Raji (cell line): ENCODE data around the gene TSACC.

Experiments
- POLR2A ChIP-seq: IDR thresholded peaks from 2 replicates; pipeline ENCODE4 v1.6.1; 2011; ENCODE audit warnings: low read depth, low read length, control low read depth; ENCODE audit not compliant: insufficient read depth

The TSACC gene

DNA sequence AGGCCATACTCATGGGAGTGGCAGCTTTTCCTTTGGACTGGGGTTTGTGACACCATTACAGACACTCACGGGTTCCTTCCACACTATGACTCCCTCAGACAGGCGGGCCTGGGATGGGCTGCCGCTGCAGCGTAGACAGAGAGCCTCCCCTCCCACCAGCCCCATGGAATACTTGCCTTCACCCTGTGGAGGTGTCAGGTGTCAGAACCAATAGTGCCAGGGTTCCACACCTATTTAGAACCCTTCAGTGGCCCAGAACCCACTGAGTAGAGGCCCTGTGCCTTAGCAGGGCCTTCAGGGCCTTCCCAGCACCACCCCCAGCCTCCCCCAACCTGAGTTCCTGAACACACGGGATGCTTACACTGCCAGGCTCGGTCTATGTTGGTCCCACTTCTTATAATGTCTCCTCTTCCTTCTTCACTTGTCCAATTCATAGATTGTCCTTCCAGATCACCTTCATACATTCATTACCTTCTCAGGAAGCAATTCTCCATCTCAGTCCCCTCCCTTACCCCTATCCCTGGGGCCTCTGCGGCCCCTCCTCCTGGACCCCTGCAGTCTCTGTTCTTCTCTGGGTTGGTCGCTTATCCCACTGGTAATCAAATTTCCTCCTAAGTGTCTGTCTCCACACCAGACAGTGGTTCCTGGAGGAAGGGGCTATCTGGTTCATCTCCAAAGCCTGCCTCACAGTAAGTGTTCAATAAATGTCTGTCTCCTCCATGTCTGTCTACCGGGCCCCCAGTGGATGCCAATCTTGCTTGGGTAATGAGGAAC is 29.2 kb downstream of the TSACC start:
- TF ChIP-seq POLR2A: no peak

DNA sequence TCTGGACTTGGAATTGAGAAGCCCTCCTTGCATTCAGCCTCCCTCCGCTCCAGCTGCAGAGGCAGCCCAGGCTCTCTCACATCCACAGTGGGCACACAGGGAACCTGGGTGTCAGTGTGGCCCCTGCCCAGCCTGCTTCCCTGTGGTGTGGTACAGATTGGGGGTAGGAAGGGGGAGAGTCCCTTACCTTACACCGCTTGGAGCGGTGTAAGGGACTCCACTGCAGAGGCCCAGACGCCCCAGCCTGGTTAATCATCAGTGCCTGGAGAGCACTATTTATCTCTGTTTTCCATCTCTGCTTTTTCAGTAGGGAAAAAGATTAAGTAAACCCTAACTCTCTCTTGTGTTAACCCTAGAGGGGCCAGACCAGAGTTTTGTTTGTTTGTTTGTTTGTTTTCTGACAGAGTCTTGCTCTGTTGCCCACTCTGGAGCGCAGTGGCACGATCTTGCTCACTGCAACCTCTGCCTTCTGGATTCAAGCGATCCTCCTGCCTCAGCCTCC is 29.9 kb downstream of the TSACC start:
- no peak for TF ChIP-seq POLR2A

DNA sequence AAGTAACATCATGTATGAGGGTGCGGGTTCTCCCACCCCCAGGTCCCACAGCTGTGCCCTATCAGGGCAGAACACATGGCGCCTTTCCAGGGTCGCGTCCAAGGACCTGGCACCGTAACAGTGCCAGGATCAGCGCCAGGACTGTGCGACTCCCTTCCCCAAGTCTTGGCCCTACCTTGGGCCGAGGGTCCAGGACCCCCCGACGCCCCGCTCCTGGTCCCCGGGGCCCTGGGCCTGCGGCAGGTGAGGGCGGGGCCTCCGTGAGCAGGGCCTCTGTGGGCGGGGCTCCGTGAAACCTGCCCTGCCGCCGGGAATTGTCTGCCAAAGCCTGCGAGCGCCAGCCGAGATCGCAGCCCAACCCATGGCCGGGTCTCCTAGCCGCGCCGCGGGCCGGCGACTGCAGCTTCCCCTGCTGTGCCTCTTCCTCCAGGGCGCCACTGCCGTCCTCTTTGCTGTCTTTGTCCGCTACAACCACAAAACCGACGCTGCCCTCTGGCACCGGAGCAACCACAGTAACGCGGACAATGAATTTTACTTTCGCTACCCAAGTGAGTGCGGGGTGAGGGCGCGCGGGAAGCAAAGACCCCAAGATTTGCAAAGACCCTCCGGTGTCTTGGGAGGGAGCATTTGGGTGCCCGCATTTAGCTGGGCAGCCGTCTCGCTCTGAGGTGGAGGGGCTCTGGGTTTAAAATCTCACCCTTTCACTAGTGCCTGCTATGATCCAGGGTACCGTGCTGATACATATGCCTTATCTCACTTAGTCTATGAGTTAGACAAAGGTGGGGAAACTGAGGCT is 30.8 kb downstream of the TSACC start, which contains the start of gene RHBG:
RHBG (plus strand) TSS at position 323 of the 796 bp plus-strand sequence; CDS start at position 362, 39 bp downstream.
- no peak for TF ChIP-seq POLR2A

DNA sequence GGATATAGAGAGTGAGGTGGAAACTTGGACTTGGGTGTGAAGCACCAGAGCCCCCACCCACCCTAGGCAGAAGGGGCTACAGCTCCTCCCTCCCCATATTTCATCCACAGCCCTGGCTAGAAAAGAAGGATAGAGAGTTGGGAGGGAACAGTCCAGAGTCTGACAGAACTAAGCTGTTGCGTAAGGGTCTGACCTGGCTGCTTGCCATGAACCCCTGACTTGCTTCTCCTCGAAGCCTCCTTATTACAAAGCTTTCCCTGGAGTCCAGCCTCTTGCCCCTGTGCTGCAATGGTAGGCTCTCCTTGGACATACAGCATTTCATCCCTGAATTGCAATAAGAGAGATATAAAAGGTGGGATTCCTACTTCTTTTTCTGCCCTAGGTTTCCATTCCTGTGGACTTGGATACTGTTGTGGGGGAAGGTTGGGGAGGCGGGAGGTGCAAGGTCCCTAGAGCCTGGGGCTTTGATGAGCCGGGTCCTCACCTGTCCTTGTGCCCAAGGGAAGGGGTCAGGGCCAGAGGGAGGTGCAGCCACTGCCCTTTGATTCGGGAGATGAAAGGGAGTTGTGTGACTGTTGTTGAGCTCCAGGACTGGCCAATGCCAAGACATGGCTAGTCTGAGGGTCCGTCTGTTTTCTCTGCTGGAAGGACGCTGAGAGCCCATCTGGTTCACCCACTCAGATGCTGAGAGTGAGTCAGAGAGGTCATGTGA is 33.4 kb downstream of the TSACC start:
- TF ChIP-seq POLR2A: no peak

DNA sequence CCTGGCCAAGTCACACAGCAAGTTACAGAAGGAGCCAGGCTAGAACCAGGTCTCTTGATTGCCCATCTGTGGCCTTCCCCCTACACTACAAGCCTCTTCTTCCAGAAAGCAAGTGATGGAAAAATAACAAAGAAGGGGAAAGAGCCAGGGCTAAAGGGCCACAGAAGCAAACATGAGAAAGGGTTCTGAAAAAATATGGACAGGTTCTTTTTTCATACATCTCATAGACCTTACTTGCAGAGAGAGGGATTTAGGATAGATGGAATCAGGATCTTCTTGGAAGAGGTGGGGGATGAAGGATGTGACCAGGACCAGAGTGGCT is 33.9 kb downstream of the TSACC start:
- TF ChIP-seq POLR2A: no peak

DNA sequence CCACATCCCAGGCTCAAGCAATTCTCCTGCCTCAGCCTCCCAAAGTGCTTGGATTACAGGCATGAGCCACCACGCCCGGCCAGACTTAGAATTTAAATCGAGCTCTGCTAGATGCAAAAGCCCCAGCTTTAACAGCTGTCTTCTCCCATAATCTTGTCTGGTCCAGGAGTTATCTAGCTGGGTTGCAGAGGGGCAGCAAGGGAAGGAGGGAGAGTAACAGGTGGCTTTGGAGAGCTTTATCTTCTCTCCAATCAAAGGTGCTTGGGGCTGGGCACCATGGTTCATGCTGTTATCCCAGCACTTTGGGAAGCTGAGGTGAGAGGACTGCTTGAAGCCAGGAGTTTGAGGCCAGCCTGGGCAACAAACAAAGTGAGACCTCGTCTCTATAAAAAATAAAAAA is 34.5 kb downstream of the TSACC start:
- no peak for TF ChIP-seq POLR2A

DNA sequence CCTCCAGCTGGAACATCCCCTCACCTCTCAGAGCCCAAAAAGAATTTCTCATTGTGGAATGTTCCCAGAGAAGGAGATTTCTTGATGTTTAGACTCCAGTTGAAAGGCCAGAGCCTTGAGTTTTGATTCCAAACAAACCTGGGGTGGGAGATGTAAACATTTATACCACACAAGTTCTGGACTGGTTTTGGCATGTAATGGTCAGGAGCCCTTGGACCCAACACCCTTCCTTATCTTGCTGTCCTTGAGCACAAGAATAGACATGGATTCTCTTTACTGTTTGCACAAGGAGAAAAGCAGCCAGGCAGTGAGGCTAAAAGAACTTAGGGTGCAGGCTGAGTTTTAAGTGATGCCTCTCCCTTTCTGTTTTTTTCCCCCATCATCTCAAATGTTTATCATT is 35.2 kb downstream of the TSACC start:
- no peak for TF ChIP-seq POLR2A

DNA sequence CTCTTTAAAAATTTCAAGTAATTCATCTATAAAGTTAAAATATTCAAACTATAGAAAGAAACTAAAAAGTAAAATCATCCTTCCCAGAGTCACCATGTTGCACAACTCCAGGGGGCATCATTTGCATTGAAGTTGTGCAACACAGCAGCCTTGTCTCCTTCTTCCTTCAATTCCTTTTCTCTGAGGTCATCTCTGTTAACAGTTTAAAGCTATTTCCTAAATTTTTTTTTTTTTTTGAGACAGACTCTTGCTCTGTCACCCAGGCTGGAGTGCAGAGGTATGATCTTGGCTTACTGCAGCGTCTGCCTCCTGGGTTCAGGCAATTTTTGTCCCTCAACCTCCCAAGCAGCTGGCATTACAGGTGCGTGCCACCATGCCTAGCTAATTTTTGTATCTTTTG is 37.8 kb downstream of the TSACC start:
- TF ChIP-seq POLR2A: no peak

DNA sequence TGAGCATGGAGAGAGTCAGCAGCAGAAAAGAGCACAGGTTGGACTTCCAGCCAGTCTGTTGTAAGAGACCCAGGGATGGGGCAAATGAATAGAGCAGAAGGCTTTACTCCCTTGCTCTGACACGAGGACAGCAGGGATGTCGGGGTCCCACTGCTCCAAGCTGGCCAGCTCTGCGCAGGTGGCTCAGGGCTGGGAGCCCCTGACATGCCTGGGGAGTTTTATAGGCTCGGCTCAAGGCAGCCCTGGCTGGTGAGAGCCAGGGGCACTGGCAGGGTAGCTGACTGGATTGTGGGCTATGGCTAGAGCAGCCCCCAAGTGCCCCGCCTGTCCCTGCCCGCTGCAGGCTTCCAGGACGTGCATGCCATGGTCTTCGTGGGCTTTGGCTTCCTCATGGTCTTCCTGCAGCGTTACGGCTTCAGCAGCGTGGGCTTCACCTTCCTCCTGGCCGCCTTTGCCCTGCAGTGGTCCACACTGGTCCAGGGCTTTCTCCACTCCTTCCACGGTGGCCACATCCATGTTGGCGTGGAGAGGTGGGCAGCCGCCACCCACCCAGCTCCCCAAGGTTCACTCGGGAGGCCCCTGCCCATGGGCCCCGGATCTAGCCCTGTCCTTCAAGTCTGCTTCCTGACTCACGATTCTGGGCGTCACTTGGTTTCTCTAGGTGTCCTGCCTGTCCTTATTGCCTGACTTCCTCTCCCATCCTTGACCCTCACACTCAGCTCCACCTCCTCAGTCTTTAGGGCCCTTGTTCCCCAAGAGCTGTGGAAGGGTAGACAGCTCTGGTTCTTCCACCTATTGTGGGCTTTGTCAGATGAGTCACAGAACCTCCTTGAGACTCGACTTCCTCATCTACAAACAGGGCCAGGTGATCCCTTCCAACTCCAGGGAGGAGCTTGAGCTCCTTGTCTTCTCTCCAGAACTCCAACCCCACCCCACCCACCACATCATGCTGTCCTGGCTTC is 38.9 kb downstream of the TSACC start:
- TF ChIP-seq POLR2A: no peak

DNA sequence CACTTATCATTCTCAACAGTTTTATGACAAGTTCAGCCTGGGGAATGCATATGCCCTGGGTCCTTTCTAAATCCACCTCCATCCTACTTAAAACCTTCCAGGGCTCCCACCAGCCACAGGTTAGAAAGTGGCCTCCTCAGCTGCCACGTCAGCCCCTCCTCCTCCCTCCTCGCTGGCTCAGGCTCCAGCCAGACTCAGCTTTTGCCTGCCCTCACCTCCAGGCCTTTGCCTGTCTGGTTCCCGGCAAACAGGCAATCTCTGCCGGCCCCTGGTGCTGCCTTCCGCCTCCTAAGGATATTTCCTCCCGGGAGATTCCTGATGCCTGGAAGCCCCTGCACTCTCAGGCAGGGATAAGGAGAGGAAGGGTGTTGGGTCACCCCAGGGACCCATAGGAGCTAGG is 40.2 kb downstream of the TSACC start:
- TF ChIP-seq POLR2A: no peak

DNA sequence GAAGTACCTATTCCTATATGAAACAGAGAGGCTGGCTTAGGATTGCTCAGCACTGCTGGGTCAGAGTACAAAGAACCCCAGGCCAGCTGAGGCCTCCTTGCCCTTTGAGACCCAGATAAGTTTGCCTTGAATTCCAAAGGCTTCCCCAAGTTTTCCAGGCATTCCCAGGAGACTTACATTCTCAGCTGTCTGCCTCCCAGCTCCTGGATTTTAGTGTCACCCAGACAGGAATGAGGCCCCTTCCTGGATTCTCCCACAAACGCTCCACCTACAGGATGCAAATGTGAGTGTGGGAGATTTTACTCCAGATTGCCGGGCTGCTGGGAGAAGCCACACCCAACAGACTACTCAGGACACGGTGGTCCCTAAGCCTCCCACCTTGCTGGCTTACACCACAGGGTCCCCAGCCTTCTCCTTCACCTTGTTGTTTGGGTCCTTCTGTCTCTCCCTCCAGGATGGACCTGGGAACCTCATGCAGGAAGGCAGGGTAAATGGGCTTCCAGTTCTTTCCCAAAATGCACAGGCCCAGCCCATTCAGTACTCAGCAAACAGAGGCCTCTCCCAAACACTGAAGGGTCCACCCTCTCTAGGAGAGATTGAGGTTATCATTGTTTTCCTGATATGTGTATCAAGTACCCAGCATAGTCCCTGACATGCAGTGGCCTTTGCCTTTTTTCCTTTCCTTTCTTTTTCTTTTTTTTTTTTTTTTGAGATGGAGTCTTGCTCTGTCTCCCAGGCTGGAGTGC is 41.3 kb downstream of the TSACC start:
- no peak for TF ChIP-seq POLR2A

DNA sequence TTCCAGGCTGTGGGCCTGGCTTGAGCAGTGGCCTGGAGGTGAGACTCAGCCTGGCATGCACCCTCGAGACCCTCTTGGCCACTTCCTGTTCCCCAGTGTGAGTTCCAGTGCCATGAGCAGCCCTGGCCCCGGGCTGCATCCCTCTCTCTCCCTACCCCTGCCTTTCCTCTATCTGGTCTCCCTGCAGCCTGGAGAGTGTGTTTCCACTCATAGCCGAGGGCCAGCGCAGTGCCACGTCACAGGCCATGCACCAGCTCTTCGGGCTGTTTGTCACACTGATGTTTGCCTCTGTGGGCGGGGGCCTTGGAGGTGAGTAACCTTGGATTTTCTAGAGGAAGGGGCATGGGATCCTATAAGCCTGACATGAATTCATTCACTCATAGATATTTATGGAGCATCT is 44.2 kb downstream of the TSACC start:
- TF ChIP-seq POLR2A: no peak

DNA sequence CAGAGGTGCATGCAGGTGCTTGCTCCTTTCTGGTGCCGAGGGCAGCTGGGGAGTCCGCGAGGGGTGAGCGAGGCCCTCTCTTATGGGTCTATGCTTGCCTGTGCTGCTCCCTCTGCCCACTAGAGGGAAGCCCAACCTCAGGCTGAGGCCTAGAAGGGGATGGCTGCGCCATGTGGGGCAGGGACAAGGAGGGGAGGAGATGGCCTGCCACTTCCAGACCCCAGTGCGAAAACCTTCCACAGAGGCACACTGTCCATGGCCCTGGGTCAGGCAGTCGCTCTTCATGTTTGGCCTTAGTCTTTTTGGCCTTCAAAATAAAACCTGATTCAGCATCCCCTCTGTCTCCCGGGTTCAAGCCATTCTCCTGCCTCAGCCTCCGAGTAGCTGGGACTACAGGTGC is 44.7 kb downstream of the TSACC start:
- TF ChIP-seq POLR2A: no peak

DNA sequence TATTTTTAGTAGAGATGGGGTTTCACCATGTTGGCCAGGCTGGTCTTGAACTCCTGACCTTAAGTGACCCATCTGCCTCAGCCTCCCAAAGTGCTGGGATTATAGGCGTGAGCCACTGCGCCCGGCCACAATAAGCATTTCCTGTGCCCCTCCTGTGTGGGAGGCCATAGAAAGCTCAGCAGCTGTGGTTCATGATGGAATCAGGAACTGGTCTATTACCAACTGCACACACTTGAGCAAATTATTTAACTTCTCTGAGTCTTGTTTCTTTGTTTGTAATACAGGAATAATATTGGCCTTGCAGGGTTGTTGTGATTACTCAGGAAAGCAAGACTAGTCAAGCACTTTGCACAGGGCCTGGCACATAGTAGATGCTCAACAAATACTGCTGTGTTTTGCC is 45.7 kb downstream of the TSACC start:
- TF ChIP-seq POLR2A: no peak

DNA sequence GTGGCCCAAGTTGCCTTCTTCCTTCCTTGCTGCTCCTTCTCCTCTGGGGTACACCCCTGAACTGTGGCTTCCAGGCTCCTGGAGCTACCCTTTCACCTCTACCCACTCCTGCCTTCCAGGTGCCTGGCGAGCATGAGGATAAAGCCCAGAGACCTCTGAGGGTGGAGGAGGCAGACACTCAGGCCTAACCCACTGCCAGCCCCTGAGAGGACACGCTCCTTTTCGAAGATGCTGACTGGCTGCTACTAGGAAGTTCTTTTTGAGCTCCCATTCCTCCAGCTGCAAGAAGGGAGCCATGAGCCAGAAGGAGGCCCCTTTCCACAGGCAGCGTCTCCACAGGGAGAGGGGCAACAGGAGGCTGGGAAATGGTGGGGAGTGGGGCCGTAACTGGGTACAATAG is 46.3 kb downstream of the TSACC start:
- TF ChIP-seq POLR2A: no peak
